ENCODE measurements around the gene KCNN1.
A peak's percentile ranks its signal among the peaks of the same experiment; 100 is the strongest.

KCNN1 gene

DNA sequence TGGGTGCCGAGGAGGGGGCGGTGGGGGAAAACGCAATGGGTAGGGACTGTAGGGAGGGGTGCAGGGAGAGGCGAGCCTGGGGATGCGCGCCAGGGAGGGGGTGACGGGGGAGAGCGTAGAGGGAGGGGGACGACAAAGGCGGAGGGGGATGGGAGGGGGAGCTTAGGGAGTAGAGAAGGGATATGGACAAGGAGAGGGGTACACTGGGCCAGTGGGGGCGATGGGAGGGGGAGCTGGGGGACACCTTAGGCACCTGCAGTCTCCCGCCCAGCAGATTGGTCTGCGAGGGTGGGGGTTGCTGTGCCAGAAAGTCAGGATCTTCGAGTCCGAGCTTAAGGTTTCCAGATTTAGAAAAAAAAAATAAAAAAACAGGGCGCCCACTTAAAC lies 18.4 kb upstream of the KCNN1 start (continued):
- TF ChIP-seq, protein P1, sequence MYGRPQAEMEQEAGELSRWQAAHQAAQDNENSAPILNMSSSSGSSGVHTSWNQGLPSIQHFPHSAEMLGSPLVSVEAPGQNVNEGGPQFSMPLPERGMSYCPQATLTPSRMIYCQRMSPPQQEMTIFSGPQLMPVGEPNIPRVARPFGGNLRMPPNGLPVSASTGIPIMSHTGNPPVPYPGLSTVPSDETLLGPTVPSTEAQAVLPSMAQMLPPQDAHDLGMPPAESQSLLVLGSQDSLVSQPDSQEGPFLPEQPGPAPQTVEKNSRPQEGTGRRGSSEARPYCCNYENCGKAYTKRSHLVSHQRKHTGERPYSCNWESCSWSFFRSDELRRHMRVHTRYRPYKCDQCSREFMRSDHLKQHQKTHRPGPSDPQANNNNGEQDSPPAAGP (tag by site-specific recombination; IDR thresholded peaks at IDR 0.05) = no peak
- TF ChIP-seq GLI4 (tag by site-specific recombination; IDR thresholded peaks at IDR 0.05) (no peak), ZNF76 (tag by site-specific recombination; IDR thresholded peaks at IDR 0.05; ENCODE audit: borderline replicate concordance, low read depth) (peak; percentile 25; the same call in 1 of the 2 replicates), GLIS2 (tag by site-specific recombination; IDR thresholded peaks at IDR 0.05) (0 out of 2 replicates have a peak, but pooled peaks have one; percentile 36), MEIS1 (CRISPR knock-in tag; IDR thresholded peaks at IDR 0.05; ENCODE audit: borderline replicate concordance) (no peak)
- TF ChIP-seq, protein P2, sequence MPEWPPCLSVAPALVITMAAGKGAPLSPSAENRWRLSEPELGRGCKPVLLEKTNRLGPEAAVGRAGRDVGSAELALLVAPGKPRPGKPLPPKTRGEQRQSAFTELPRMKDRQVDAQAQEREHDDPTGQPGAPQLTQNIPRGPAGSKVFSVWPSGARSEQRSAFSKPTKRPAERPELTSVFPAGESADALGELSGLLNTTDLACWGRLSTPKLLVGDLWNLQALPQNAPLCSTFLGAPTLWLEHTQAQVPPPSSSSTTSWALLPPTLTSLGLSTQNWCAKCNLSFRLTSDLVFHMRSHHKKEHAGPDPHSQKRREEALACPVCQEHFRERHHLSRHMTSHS (tag by site-specific recombination; IDR thresholded peaks at IDR 0.05) = no peak

DNA sequence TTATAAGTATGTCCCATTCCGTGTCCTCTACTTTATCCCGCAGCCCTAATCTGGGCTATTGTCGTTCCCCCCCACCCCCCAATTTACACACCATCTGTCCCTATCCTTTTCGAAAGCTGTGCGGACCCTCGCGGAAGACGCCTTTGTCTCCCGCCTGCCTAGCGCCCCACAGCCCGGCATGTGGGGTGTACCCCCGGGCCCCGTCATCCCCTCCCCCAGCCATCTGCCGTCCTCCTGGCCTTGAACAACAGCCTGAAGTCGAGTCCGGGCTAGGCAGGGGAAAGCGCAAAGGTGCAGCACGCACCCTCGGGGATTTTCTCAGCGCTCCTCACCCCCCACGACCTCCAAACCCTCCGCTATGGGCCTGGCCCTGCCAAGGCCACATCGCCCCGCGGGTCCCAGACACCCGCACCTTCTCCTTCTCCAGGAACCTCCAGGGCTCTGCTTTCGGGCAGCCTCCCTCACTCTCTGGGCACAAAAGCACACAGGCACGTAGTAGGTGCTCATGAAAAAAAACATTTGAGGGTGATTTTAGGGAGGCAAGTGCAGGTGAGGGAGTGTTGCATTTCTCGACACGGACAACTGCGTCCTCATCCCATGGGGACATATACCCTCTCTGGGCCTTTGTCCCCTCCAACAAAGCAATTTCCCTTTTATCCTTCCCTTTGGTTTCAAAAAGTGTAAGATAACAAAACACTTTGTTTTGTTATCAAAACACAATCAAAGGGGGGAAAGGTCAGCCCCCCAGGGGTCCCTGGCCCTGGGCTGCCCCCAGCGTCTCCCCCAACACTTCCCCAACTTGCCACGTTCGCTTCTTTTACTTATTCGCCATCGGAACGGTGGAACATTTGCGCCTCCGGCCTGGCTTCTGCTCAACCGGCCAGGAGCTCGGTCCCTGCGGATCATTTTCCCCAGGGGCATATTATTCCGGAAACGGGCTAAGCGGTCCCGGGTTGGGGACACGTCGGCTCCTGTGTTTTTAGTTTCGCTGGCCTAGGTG lies 17.7 kb upstream of the KCNN1 start:
- Histone ChIP-seq H3K4me1 (ENCODE audit: control insufficient read depth, insufficient read depth, low read length) (peaks cover 6% of the 10 kb centered on the region; the same call in 1 of the 2 replicates), H3K9me3 (ENCODE audit: control insufficient read depth, insufficient read depth, low read depth, low read length) (no peaks in the 10 kb centered on the region), H3K36me3 (ENCODE audit: control insufficient read depth in 2 of 2, insufficient read depth in 1 of 2, low read length in 2 of 2) (peaks cover 0 to 8% of the 10 kb centered on the region in 2 experiments; a peak in 1 of 3 replicates), H3K27ac (ENCODE audit: extremely low read depth, low read depth, low read length) (no peak overlapping the region), H3K4me3 (ENCODE audit: low read depth, low read length) (no peak overlapping the region)
- ChIA-PET POLR2A (interaction anchor here (0.5 to 2.2 kb wide), 5 partner anchors 38 to 461 kb away, joined by 3 to 5 read pairs (median 4); no protein-coding TSS in a partner anchor), CTCF (interaction anchor here (0.8 to 9.4 kb wide), 2 partner anchors 11 to 48 kb away, joined by 3 to 92 read pairs; no protein-coding TSS in a partner anchor)
- TF ChIP-seq ZNF146 (tag by site-specific recombination; IDR thresholded peaks at IDR 0.05) (peak; percentile 72), ZBTB8A (tag by site-specific recombination; IDR thresholded peaks at IDR 0.05) (peak; percentile 86), OSR2 (tag by site-specific recombination; IDR thresholded peaks at IDR 0.05) (peak; percentile 48), ZNF664 (tag by site-specific recombination; IDR thresholded peaks at IDR 0.05) (peak; percentile 98), ZNF157 (tag by site-specific recombination; IDR thresholded peaks at IDR 0.05) (no peak), ZBTB20 (tag by site-specific recombination; IDR thresholded peaks at IDR 0.05) (0 out of 2 replicates have a peak, but pooled peaks have one; percentile 39)

DNA sequence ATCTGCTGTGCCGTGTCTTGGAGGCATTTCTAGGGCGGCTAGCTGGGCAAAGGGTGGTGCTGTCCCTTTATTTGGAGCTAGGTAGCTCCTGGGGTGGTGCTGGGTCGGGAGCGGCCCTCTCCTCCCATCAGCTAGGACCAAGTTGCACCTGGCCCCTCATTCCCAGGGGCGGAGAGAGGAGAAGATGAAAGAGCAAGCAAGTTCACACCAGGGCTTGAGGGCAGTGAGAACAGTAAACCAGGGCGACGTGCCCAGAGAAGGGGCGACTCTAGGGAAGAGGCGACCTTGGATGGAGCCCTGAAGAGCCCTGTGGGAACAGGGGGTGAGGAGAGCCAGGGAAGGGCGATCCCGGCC lies 17.0 kb upstream of the KCNN1 start:
- peaks cover 6% of the 10 kb centered on the region; the same call in 1 of the 2 replicates for H3K4me1 ChIP-seq (ENCODE audit: control insufficient read depth, insufficient read depth, low read length)
- no peaks in the 10 kb centered on the region for H3K9me3 ChIP-seq (ENCODE audit: control insufficient read depth, insufficient read depth, low read depth, low read length)
- H3K36me3 ChIP-seq (ENCODE audit: control insufficient read depth in 2 of 2, insufficient read depth in 1 of 2, low read length in 2 of 2) = peaks cover 0 to 3% of the 10 kb centered on the region in 2 experiments; a peak in 1 of 3 replicates
- ChIA-PET CTCF (interaction anchor here (0.8 to 9.4 kb wide), 2 partner anchors 12 to 48 kb away, joined by 3 to 92 read pairs; no protein-coding TSS in a partner anchor), POLR2A (interaction anchor here (0.7 kb wide), 1 partner anchor 270 kb away, joined by 3 read pairs; no protein-coding TSS in a partner anchor)
- H3K4me3 ChIP-seq (ENCODE audit: low read depth, low read length) = no peak overlapping the region
- no peak overlapping the region for H3K27ac ChIP-seq (ENCODE audit: extremely low read depth, low read depth, low read length)
- TF ChIP-seq ZNF629 (tag by site-specific recombination; IDR thresholded peaks at IDR 0.05) (no peak), IKZF3 (tag by site-specific recombination; IDR thresholded peaks at IDR 0.05) (peak; percentile 64), BCL11B (tag by site-specific recombination; IDR thresholded peaks at IDR 0.05; ENCODE audit: low read depth) (no peak), ZNF571 (tag by site-specific recombination; IDR thresholded peaks at IDR 0.05) (no peak), ZNF785 (tag by site-specific recombination; IDR thresholded peaks at IDR 0.05) (no peak), ZNF10 (tag by site-specific recombination; IDR thresholded peaks at IDR 0.05) (no peak), GLI2 (tag by site-specific recombination; IDR thresholded peaks at IDR 0.05; ENCODE audit: borderline replicate concordance, low read depth) (no peak), ZNF133 (tag by site-specific recombination; IDR thresholded peaks at IDR 0.05) (no peak), ZNF76 (tag by site-specific recombination; IDR thresholded peaks at IDR 0.05; ENCODE audit: borderline replicate concordance, low read depth) (peak; percentile 81)
- TF ChIP-seq, protein P3, sequence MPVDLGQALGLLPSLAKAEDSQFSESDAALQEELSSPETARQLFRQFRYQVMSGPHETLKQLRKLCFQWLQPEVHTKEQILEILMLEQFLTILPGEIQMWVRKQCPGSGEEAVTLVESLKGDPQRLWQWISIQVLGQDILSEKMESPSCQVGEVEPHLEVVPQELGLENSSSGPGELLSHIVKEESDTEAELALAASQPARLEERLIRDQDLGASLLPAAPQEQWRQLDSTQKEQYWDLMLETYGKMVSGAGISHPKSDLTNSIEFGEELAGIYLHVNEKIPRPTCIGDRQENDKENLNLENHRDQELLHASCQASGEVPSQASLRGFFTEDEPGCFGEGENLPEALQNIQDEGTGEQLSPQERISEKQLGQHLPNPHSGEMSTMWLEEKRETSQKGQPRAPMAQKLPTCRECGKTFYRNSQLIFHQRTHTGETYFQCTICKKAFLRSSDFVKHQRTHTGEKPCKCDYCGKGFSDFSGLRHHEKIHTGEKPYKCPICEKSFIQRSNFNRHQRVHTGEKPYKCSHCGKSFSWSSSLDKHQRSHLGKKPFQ (tag by site-specific recombination; IDR thresholded peaks at IDR 0.05) = peak; percentile 98
- TF ChIP-seq, protein P4, sequence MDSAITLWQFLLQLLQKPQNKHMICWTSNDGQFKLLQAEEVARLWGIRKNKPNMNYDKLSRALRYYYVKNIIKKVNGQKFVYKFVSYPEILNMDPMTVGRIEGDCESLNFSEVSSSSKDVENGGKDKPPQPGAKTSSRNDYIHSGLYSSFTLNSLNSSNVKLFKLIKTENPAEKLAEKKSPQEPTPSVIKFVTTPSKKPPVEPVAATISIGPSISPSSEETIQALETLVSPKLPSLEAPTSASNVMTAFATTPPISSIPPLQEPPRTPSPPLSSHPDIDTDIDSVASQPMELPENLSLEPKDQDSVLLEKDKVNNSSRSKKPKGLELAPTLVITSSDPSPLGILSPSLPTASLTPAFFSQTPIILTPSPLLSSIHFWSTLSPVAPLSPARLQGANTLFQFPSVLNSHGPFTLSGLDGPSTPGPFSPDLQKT (IDR thresholded peaks at IDR 0.05; ENCODE audit: borderline replicate concordance, low read depth, low read length) = no peak
- TF ChIP-seq, protein P5, sequence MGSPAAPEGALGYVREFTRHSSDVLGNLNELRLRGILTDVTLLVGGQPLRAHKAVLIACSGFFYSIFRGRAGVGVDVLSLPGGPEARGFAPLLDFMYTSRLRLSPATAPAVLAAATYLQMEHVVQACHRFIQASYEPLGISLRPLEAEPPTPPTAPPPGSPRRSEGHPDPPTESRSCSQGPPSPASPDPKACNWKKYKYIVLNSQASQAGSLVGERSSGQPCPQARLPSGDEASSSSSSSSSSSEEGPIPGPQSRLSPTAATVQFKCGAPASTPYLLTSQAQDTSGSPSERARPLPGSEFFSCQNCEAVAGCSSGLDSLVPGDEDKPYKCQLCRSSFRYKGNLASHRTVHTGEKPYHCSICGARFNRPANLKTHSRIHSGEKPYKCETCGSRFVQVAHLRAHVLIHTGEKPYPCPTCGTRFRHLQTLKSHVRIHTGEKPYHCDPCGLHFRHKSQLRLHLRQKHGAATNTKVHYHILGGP (tag by site-specific recombination; IDR thresholded peaks at IDR 0.05) = no peak
- TF ChIP-seq, protein P6, sequence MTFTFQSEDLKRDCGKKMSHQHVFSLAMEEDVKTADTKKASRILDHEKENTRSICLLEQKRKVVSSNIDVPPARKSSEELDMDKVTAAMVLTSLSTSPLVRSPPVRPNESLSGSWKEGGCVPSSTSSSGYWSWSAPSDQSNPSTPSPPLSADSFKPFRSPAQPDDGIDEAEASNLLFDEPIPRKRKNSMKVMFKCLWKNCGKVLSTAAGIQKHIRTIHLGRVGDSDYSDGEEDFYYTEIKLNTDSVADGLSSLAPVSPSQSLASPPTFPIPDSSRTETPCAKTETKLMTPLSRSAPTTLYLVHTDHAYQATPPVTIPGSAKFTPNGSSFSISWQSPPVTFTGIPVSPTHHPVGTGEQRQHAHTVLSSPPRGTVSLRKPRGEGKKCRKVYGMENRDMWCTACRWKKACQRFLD (tag by site-specific recombination; IDR thresholded peaks at IDR 0.05) = no peak

All from HEK293 (cell line).